HG03521 (cell line): ENCODE data around the gene KCNAB1.
"Not testable (repeated sequence)": the region's sequence is repeated elsewhere in the genome, so short reads cannot be mapped to it uniquely, and the experiment has no call there.

ENCODE experiments used
- ATAC-seq: cut with Tn5 transposase; IDR thresholded peaks from one replicate; pipeline ENCODE4 v1.9.1; 2021; ENCODE audit warnings: mild to moderate bottlenecking, moderate library complexity; ENCODE audit not compliant: unreplicated experiment

Gene KCNAB1

GRCh38 chr3:156174229-156174847 lies 54.0 kb downstream of the KCNAB1 start:
- no peak for ATAC-seq

- no peak for ATAC-seq
These were observed 55.2 kb downstream of the KCNAB1 start for GRCh38 chr3:156175570-156175969.

- no peak for ATAC-seq
These were observed 55.7 kb downstream of the KCNAB1 start for GRCh38 chr3:156176048-156176447.

GRCh38 chr3:156176629-156177210 lies 56.3 kb downstream of the KCNAB1 start:
- ATAC-seq: no peak

- no peak for ATAC-seq
These were observed 59.7 kb downstream of the KCNAB1 start for GRCh38 chr3:156180077-156180476.

GRCh38 chr3:156181509-156181908 lies 61.1 kb downstream of the KCNAB1 start:
- ATAC-seq: no peak

GRCh38 chr3:156183396-156183795 lies 63.0 kb downstream of the KCNAB1 start:
- ATAC-seq: no peak

- ATAC-seq: no peak
These were observed 63.8 kb downstream of the KCNAB1 start for GRCh38 chr3:156184156-156184555.

GRCh38 chr3:156187146-156187769 lies 66.9 kb downstream of the KCNAB1 start:
- ATAC-seq: no peak

GRCh38 chr3:156188757-156189156 lies 68.4 kb downstream of the KCNAB1 start:
- no peak for ATAC-seq

GRCh38 chr3:156189927-156190326 lies 69.5 kb downstream of the KCNAB1 start:
- ATAC-seq: no peak

- not testable (repeated sequence) for ATAC-seq
These were observed 74.6 kb downstream of the KCNAB1 start for GRCh38 chr3:156194945-156195344.

- ATAC-seq: not testable (repeated sequence)
These were observed 76.8 kb downstream of the KCNAB1 start for GRCh38 chr3:156197152-156197551.

- ATAC-seq: no peak
These were observed 81.3 kb downstream of the KCNAB1 start for GRCh38 chr3:156201411-156202405.

- no peak for ATAC-seq
These were observed 85.8 kb downstream of the KCNAB1 start for GRCh38 chr3:156206157-156206556.

- ATAC-seq: no peak
These were observed 87.7 kb downstream of the KCNAB1 start for GRCh38 chr3:156207802-156208685.

- ATAC-seq: no peak
These were observed 89.4 kb downstream of the KCNAB1 start for GRCh38 chr3:156209631-156210335.

- no peak for ATAC-seq
These were observed 91.2 kb downstream of the KCNAB1 start for GRCh38 chr3:156211583-156211982.

GRCh38 chr3:156214676-156215075 lies 94.3 kb downstream of the KCNAB1 start:
- ATAC-seq: no peak

GRCh38 chr3:156215751-156216150 lies 95.4 kb downstream of the KCNAB1 start:
- no peak for ATAC-seq
